Spleen (tissue), 11 donors: Measurements from ENCODE around the gene FRMD4B. TPM values are rescaled to one million over a fixed set of nuclear protein-coding genes. Genes with fewer than 3 reads are reported as not detected.

ENCODE experiments used
- DNase-seq: peaks from one replicate; pipeline ENCODE4 v3.0.0-alpha.2; 2020
- H3K27ac ChIP-seq, 8 donors: fragments of 200-600 bp; sonication (generic) in 7 of 8; 1 replicate in 4 of 8; 2 replicates in 4 of 8; pipeline versions ENCODE4 v1.5.0 to v1.8.0; 2016 to 2021; ENCODE audit warnings: inconsistent platforms in 4 of 8, mild to moderate bottlenecking in 4 of 8, moderate library complexity in 1 of 8
- H3K27me3 ChIP-seq, 7 donors: fragments of 200-600 bp; sonication (generic) in 6 of 7; replicated peaks in 1 of 7; 1 replicate in 4 of 7; 2 replicates in 3 of 7; pipeline versions ENCODE4 v1.5.0 to v1.8.0; 2016 to 2021; ENCODE audit warnings: inconsistent platforms in 3 of 7, mild to moderate bottlenecking in 1 of 7
- H3K36me3 ChIP-seq, 6 donors: fragments of 200-600 bp; sonication (generic) in 5 of 6; 1 replicate in 4 of 6; 2 replicates in 2 of 6; pipeline versions ENCODE4 v1.5.0 to v1.8.0; 2016 to 2021; ENCODE audit warnings: inconsistent platforms in 2 of 6
- H3K4me1 ChIP-seq, 6 donors: fragments of 200-600 bp; sonication (generic) in 5 of 6; 1 replicate in 3 of 6; 2 replicates in 3 of 6; pipeline versions ENCODE4 v1.5.0 to v1.8.0; 2016 to 2021; ENCODE audit warnings: inconsistent platforms in 3 of 6
- H3K4me3 ChIP-seq, 8 donors: fragments of 200-600 bp; sonication (generic) in 7 of 8; 1 replicate in 4 of 8; 2 replicates in 4 of 8; pipeline versions ENCODE4 v1.5.0 to v1.8.0; 2016 to 2021; ENCODE audit warnings: inconsistent platforms in 4 of 8, mild to moderate bottlenecking in 4 of 8, moderate library complexity in 2 of 8
- H3K9me3 ChIP-seq, 8 donors: fragments of 200-600 bp; sonication (generic) in 7 of 8; 1 replicate in 4 of 8; 2 replicates in 4 of 8; pipeline versions ENCODE4 v1.5.0 to v1.8.0; 2016 to 2021; ENCODE audit warnings: inconsistent platforms in 4 of 8
- CTCF ChIP-seq, 11 experiments: fragments of 200-600 bp in 7 of 11; fragments of 450-650 bp in 4 of 11; sonication (generic) in 4 of 11; IDR thresholded peaks in 8 of 11; conservative IDR thresholded peaks in 3 of 11; 1 replicate in 7 of 11; 2 replicates in 4 of 11; pipeline versions ENCODE4 v1.4.0 to v1.8.0; 2016 to 2021; ENCODE audit warnings: antibody characterized with exemption in 11 of 11, inconsistent platforms in 4 of 11, mild to moderate bottlenecking in 1 of 11
- POLR2A ChIP-seq, 3 donors: fragments of 450-650 bp; IDR thresholded peaks; one replicate each; pipeline ENCODE4 v1.5.1; 2017; ENCODE audit warnings: antibody characterized with exemption in 3 of 3, mild to moderate bottlenecking in 1 of 3
- POLR2AphosphoS5 ChIP-seq, 3 donors: sonication (generic); formaldehyde crosslinking; IDR thresholded peaks; one replicate each; pipeline ENCODE4 v1.5.1; 2017; ENCODE audit warnings: antibody characterized with exemption in 3 of 3
- WGBS, 5 donors: extraction: QIAGEN DNeasy Blood & Tissue Kit in 3 of 5; methylation state at CpG; one replicate each; pipeline versions ENCODE4 v1.1.5 to v1.1.7; 2013 to 2018; 5-methylcytosine and 5-hydroxymethylcytosine counted together
- intact Hi-C: fragments of 100-400 bp; cut with DNase I; formaldehyde crosslinking; loops from one replicate; pipeline ENCODE4 v1.15.0; 2023; ENCODE audit warnings: low total_unique reads
- polyA plus RNA-seq, 3 donors: library from polyadenylated mRNA; stranded (reverse); fragments of 200-250 nt; gene quantifications; one replicate each; pipeline ENCODE4 v1.2.1, GENCODE V29; 2013
- total RNA-seq, 7 donors: library from RNA; depleted of rRNA in 3 of 7; stranded (reverse); fragments of >200 nt in 3 of 7; fragmentation: NEBNext Ultra II Directional in 4 of 7; extraction: Animal tissue kit (Norgen Biotek cat#: 25700) in 4 of 7; gene quantifications; one replicate each; pipeline versions ENCODE4 v1.1.0 to v1.2.1, GENCODE V29; 2016 to 2021
- donor health status: healthy with polysubstance abuse.
- donor health status: DM: no; HTN: no; CAD: no; lungs with moderate emphysema.
- donor health status: DM: no; HTN: no; CAD: no.
- donor health status: Bipolar disorder and iron deficiency.
- donor health status: healthy.
- donor health status: DM: no; HTN: no; CAD: no.
- donor health status: DM: yes; HTN: yes; CAD: no.

The FRMD4B gene
- total and polyA plus RNA-seq, 10 donors, result 8.1 to 143 (median 112) TPM

DNA sequence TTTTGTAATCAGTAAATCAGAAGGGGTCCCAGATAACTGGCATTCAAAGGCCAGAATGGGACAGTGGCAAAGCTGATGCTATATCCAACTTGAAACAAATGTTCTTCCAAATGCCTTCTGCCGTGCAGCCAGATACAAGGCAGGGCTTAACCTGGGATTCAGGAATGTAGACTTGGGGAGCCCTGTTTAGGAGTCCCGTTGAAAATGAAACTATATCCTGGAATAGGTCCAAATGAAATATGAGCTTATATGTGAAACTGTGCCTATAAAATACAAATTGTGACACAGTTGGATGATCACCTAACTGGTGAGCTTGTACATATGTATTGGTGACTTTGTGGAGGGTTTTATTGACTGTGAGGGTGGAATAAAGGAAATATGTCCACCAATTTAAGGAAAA is 28.7 kb downstream of the FRMD4B start:
- Histone ChIP-seq H3K4me3 (no peak overlapping the region), H3K4me1 (peaks cover 0 to 39% (median 13%) of the 10 kb centered on the region in 6 donors), H3K27me3 (no peaks in the 10 kb centered on the region), H3K27ac (peak overlapping the region in 3 of 8 donors; percentile 19 to 28 (median 26)), H3K9me3 (peaks cover 0 to 10% (median 4%) of the 10 kb centered on the region in 8 donors), H3K36me3 (no peaks in the 10 kb centered on the region)
- 37 to 56% (median 52%) methylated on average over 2 of the region's 2 CpGs for WGBS, 5 donors
- no peak for DNase-seq
- intact Hi-C loops, result no loop called here
- TF ChIP-seq POLR2AphosphoS5 (IDR thresholded peaks at IDR 0.05) (no peak), CTCF (IDR thresholded peaks at IDR 0.05 in 8 of 11, conservative IDR thresholded peaks at IDR 0.05 in 3 of 11) (no peak), POLR2A (IDR thresholded peaks at IDR 0.05) (no peak)

GRCh38 chr3:69354948-69355347 is 30.9 kb downstream of the FRMD4B start:
- Histone ChIP-seq H3K27me3 (no peaks in the 10 kb centered on the region), H3K36me3 (no peaks in the 10 kb centered on the region), H3K9me3 (peaks cover 0 to 10% (median 4%) of the 10 kb centered on the region in 8 donors), H3K4me3 (no peak overlapping the region), H3K27ac (peak overlapping the region in 1 of 8 donors; percentile 69), H3K4me1 (peaks cover 0 to 51% (median 22%) of the 10 kb centered on the region in 6 donors)
- TF ChIP-seq POLR2AphosphoS5 (IDR thresholded peaks at IDR 0.05) (no peak), CTCF (IDR thresholded peaks at IDR 0.05 in 8 of 11, conservative IDR thresholded peaks at IDR 0.05 in 3 of 11) (no peak), POLR2A (IDR thresholded peaks at IDR 0.05) (no peak)
- intact Hi-C loops, result no loop called here
- DNase-seq, result no peak
- 84 to 98% (median 91%) methylated on average over 2 of the region's 2 CpGs for WGBS, 5 donors

DNA sequence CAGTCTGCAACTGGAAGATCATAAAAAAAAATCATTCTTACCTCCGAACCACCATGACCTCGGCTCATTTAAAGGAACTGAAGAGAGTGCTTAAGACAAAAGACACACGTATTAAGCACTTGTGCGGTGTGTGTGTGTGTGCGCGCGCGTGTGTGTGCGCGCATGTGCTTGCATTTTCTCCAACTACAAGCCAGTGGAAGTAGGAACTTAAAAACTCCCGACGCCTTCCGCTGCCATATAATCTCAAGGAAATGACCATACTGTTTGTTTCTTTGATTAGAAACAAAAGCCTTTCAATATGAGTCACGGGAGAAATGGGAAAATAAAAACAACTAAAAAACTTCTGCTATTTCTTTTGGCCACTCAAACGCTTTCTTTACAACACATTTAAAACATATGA is 32.4 kb downstream of the FRMD4B start:
- no peaks in the 10 kb centered on the region for H3K27me3 ChIP-seq
- intact Hi-C loops, result no loop called here
- WGBS, 5 donors, result 8 to 35% (median 24%) methylated on average over 15 of the region's 15 CpGs
- peak overlapping the region; percentile 20 to 77 (median 70) for H3K27ac ChIP-seq
- no peaks in the 10 kb centered on the region for H3K36me3 ChIP-seq
- peaks cover 0 to 2% (median 0%) of the 10 kb centered on the region in 8 donors for H3K9me3 ChIP-seq
- TF ChIP-seq POLR2AphosphoS5 (IDR thresholded peaks at IDR 0.05) (peak in 2 of 3 donors; percentile 60 to 63), CTCF (IDR thresholded peaks at IDR 0.05 in 8 of 11, conservative IDR thresholded peaks at IDR 0.05 in 3 of 11) (no peak), POLR2A (IDR thresholded peaks at IDR 0.05) (peak in 1 of 3 donors; percentile 17)
- DNase-seq, result peak; percentile 76
- H3K4me1 ChIP-seq, result peaks cover 0 to 51% (median 22%) of the 10 kb centered on the region in 6 donors
- peak overlapping the region; percentile 8 to 63 (median 32) for H3K4me3 ChIP-seq

- intact Hi-C loops, result no loop called here
- Histone ChIP-seq H3K36me3 (no peaks in the 10 kb centered on the region), H3K27me3 (no peaks in the 10 kb centered on the region), H3K27ac (peak overlapping the region; percentile 36 to 77 (median 70)), H3K4me3 (peak overlapping the region; percentile 8 to 63 (median 32)), H3K9me3 (no peaks in the 10 kb centered on the region), H3K4me1 (peaks cover 0 to 51% (median 22%) of the 10 kb centered on the region in 6 donors)
- WGBS, 5 donors, result 13 to 38% (median 19%) methylated on average over 4 of the region's 4 CpGs
- TF ChIP-seq POLR2A (IDR thresholded peaks at IDR 0.05) (no peak), POLR2AphosphoS5 (IDR thresholded peaks at IDR 0.05) (no peak), CTCF (IDR thresholded peaks at IDR 0.05 in 8 of 11, conservative IDR thresholded peaks at IDR 0.05 in 3 of 11) (no peak)
- no peak for DNase-seq
Observed at GRCh38 chr3:69353088-69353478, 32.8 kb downstream of the FRMD4B start.
